HEK293 (cell line): ENCODE measurements around the gene EIF3L.

Experiments
- CTCF ChIA-PET: fragments of 350-600 bp; formaldehyde crosslinking; extraction: SDS; loops from one replicate; lab custom pipeline; 2021; ENCODE audit warnings: antibody characterized with exemption; lab: Yijun Ruan, JAX
- POLR2A ChIA-PET: fragments of 300-600 bp; formaldehyde crosslinking; extraction: SDS; loops from one replicate; lab custom pipeline; 2020; ENCODE audit warnings: antibody characterized with exemption, inconsistent platforms; lab: Yijun Ruan, JAX
- H3K27ac ChIP-seq: fragments of 200-500 bp; sonication (Bioruptor generic); 2 replicates; pipeline ENCODE4 v1.5.1; 2014; ENCODE audit warnings: low read depth, low read length, control low read depth, inconsistent platforms; ENCODE audit errors: extremely low read depth
- H3K36me3 ChIP-seq, 2 experiments: fragments of 200-500 bp in 1 of 2; sonication (Bioruptor generic) in 1 of 2; 1 replicate in 1 of 2; 2 replicates in 1 of 2; pipeline ENCODE4 v1.5.1; 2014 to 2017; ENCODE audit warnings: inconsistent platforms in 2 of 2, low read length in 2 of 2; ENCODE audit not compliant: control insufficient read depth in 2 of 2, insufficient read depth in 1 of 2
- H3K4me1 ChIP-seq: fragments of 200-500 bp; sonication (Bioruptor generic); 2 replicates; pipeline ENCODE4 v1.5.1; 2014; ENCODE audit warnings: mild to moderate bottlenecking, low read length, inconsistent platforms; ENCODE audit not compliant: control insufficient read depth, insufficient read depth
- H3K4me3 ChIP-seq: 2 replicates; pipeline ENCODE4 v1.5.1; 2011; ENCODE audit warnings: low read depth, mild to moderate bottlenecking, control low read depth, low read length, moderate library complexity
- H3K9me3 ChIP-seq: fragments of 200-500 bp; sonication (Bioruptor generic); 2 replicates; pipeline ENCODE4 v1.5.1; 2014; ENCODE audit warnings: low read depth, low read length, inconsistent platforms; ENCODE audit not compliant: control insufficient read depth, insufficient read depth
- EGR2 ChIP-seq: fragments of 450-650 bp; formaldehyde crosslinking; IDR thresholded peaks from 2 replicates; pipeline ENCODE4 v1.5.1; 2016; ENCODE audit warnings: low read depth, missing biosample characterization, missing genetic modification characterization
- HOXC10 ChIP-seq: sonication (generic); formaldehyde crosslinking; IDR thresholded peaks from 2 replicates; pipeline ENCODE4 v1.8.1; 2023; ENCODE audit warnings: mild to moderate bottlenecking, missing genetic modification reagents
- SCRT1 ChIP-seq: fragments of 450-650 bp; formaldehyde crosslinking; IDR thresholded peaks from 2 replicates; pipeline ENCODE4 v1.5.1; 2016; ENCODE audit warnings: missing biosample characterization, missing genetic modification characterization, borderline replicate concordance
- SCRT2 ChIP-seq: fragments of 450-650 bp; formaldehyde crosslinking; IDR thresholded peaks from 2 replicates; pipeline ENCODE4 v1.5.1; 2016; ENCODE audit warnings: missing biosample characterization, missing genetic modification characterization
- ZFHX2 ChIP-seq: fragments of 450-650 bp; formaldehyde crosslinking; conservative IDR thresholded peaks from 2 replicates; pipeline ENCODE4 v1.5.1; 2016; ENCODE audit warnings: missing biosample characterization, missing genetic modification characterization
- ZFP69B ChIP-seq: fragments of 450-650 bp; formaldehyde crosslinking; IDR thresholded peaks from 2 replicates; pipeline ENCODE4 v1.5.1; 2016; ENCODE audit warnings: missing biosample characterization, missing genetic modification characterization
- ZNF10 ChIP-seq: fragments of 450-650 bp; formaldehyde crosslinking; IDR thresholded peaks from 2 replicates; pipeline ENCODE4 v1.5.1; 2017; ENCODE audit warnings: missing biosample characterization, missing genetic modification characterization
- ZNF140 ChIP-seq: fragments of 450-650 bp; formaldehyde crosslinking; IDR thresholded peaks from 2 replicates; pipeline ENCODE4 v1.5.1; 2016; ENCODE audit warnings: missing biosample characterization, missing genetic modification characterization
- ZNF202 ChIP-seq: fragments of 450-650 bp; formaldehyde crosslinking; IDR thresholded peaks from 2 replicates; pipeline ENCODE4 v1.5.1; 2016; ENCODE audit warnings: missing biosample characterization, missing genetic modification characterization, borderline replicate concordance
- ZNF341 ChIP-seq: fragments of 450-650 bp; formaldehyde crosslinking; IDR thresholded peaks from 2 replicates; pipeline ENCODE4; 2016; ENCODE audit warnings: low read depth, missing biosample characterization, missing genetic modification characterization
- ZNF521 ChIP-seq: fragments of 450-650 bp; formaldehyde crosslinking; IDR thresholded peaks from 2 replicates; pipeline ENCODE4 v1.5.1; 2017; ENCODE audit warnings: missing biosample characterization, mild to moderate bottlenecking, missing genetic modification characterization
- ZNF529 ChIP-seq: fragments of 450-650 bp; formaldehyde crosslinking; IDR thresholded peaks from 2 replicates; pipeline ENCODE4 v1.5.1; 2017; ENCODE audit warnings: missing genetic modification characterization, missing biosample characterization; ENCODE audit not compliant: insufficient replicate concordance
- ZNF654 ChIP-seq: fragments of 450-650 bp; formaldehyde crosslinking; IDR thresholded peaks from 2 replicates; pipeline ENCODE4 v1.5.1; 2016; ENCODE audit warnings: low read depth, missing biosample characterization, missing genetic modification characterization
- ZNF707 ChIP-seq: fragments of 450-650 bp; formaldehyde crosslinking; IDR thresholded peaks from 2 replicates; pipeline ENCODE4 v1.5.1; 2016; ENCODE audit warnings: missing biosample characterization, missing genetic modification characterization
- ZNF76 ChIP-seq: fragments of 450-650 bp; formaldehyde crosslinking; IDR thresholded peaks from 2 replicates; pipeline ENCODE4; 2016; ENCODE audit warnings: low read depth, missing biosample characterization, missing genetic modification characterization, borderline replicate concordance
- ZNF776 ChIP-seq: fragments of 450-650 bp; formaldehyde crosslinking; IDR thresholded peaks from 2 replicates; pipeline ENCODE4 v1.5.0; 2017; ENCODE audit warnings: missing biosample characterization, missing genetic modification characterization, borderline replicate concordance
- TF ChIP-seq, protein P1 (sequence below): fragments of 450-650 bp; formaldehyde crosslinking; IDR thresholded peaks from 2 replicates; pipeline ENCODE4 v1.5.1; 2016; ENCODE audit warnings: missing biosample characterization, missing genetic modification characterization
- TF ChIP-seq, protein P2 (sequence below): fragments of 450-650 bp; formaldehyde crosslinking; IDR thresholded peaks from 2 replicates; pipeline ENCODE4 v1.5.1; 2016; ENCODE audit warnings: missing biosample characterization, missing genetic modification characterization, borderline replicate concordance
- TF ChIP-seq, protein P3 (sequence below): fragments of 450-650 bp; formaldehyde crosslinking; IDR thresholded peaks from 2 replicates; pipeline ENCODE4 v1.5.1; 2016; ENCODE audit warnings: missing biosample characterization, missing genetic modification characterization

The EIF3L gene

DNA sequence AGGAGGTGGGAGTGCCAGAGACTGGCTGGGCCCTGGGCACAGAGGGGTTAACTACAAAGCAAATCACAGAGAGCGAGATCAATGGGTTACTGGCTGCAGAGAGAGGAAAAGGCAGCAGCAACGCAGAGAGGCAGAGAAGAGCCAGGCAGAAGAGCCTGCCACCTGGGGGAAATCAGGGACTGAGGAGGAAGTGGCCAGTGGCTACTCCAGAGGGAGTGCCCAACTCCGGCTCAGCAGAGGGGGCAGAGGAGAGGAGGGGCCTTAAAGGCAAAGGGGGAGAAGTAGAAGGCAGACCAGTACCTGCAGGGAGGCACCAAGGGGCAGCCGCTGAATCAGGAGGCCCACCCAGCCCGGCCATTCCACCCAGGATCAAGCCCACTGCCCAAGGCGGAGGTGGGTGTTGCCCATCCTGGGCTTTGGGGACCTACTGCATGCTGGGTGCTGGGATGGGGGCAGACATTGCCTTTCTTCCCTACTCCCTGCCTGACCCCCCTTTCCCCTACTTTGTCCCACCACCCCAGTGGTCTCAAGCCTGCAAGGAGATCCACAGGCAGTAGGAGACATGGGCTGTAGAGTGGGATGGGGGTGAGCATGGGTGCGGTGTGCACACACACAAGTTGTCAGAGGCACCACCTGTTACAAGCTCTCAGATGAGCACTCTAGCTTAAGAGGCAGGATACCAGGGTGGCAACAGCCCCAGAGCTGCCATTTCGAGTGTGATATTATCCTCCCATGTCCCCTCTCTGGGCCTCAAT lies 27.0 kb upstream of the EIF3L start:
- POLR2A ChIA-PET, result interaction anchor here (0.6 to 1.1 kb wide), 2 partner anchors 22 to 41 kb away, joined by 4 read pairs; partner anchors contain the start of gene ANKRD54
- Histone ChIP-seq H3K27ac (no peak overlapping the region), H3K4me3 (no peak overlapping the region), H3K4me1 (peaks cover 3% of the 10 kb centered on the region; the same call in 1 of the 2 replicates), H3K9me3 (no peaks in the 10 kb centered on the region), H3K36me3 (no peaks in the 10 kb centered on the region; a peak in 1 of 3 replicates)
- TF ChIP-seq, protein P1, sequence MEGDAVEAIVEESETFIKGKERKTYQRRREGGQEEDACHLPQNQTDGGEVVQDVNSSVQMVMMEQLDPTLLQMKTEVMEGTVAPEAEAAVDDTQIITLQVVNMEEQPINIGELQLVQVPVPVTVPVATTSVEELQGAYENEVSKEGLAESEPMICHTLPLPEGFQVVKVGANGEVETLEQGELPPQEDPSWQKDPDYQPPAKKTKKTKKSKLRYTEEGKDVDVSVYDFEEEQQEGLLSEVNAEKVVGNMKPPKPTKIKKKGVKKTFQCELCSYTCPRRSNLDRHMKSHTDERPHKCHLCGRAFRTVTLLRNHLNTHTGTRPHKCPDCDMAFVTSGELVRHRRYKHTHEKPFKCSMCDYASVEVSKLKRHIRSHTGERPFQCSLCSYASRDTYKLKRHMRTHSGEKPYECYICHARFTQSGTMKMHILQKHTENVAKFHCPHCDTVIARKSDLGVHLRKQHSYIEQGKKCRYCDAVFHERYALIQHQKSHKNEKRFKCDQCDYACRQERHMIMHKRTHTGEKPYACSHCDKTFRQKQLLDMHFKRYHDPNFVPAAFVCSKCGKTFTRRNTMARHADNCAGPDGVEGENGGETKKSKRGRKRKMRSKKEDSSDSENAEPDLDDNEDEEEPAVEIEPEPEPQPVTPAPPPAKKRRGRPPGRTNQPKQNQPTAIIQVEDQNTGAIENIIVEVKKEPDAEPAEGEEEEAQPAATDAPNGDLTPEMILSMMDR (tag by site-specific recombination), result peak; percentile 24; the same call in 1 of the 2 replicates
- TF ChIP-seq SCRT2 (tag by site-specific recombination) (peak; percentile 91), ZNF707 (tag by site-specific recombination) (no peak), ZNF521 (tag by site-specific recombination) (no peak), HOXC10 (CRISPR knock-in tag) (no peak), ZNF10 (tag by site-specific recombination) (no peak), SCRT1 (tag by site-specific recombination) (peak; percentile 90), ZNF140 (tag by site-specific recombination) (no peak), ZNF76 (tag by site-specific recombination) (no peak), ZFP69B (tag by site-specific recombination) (no peak), ZNF202 (tag by site-specific recombination) (no peak), ZNF341 (tag by site-specific recombination) (peak; percentile 84)
- TF ChIP-seq, protein P2, sequence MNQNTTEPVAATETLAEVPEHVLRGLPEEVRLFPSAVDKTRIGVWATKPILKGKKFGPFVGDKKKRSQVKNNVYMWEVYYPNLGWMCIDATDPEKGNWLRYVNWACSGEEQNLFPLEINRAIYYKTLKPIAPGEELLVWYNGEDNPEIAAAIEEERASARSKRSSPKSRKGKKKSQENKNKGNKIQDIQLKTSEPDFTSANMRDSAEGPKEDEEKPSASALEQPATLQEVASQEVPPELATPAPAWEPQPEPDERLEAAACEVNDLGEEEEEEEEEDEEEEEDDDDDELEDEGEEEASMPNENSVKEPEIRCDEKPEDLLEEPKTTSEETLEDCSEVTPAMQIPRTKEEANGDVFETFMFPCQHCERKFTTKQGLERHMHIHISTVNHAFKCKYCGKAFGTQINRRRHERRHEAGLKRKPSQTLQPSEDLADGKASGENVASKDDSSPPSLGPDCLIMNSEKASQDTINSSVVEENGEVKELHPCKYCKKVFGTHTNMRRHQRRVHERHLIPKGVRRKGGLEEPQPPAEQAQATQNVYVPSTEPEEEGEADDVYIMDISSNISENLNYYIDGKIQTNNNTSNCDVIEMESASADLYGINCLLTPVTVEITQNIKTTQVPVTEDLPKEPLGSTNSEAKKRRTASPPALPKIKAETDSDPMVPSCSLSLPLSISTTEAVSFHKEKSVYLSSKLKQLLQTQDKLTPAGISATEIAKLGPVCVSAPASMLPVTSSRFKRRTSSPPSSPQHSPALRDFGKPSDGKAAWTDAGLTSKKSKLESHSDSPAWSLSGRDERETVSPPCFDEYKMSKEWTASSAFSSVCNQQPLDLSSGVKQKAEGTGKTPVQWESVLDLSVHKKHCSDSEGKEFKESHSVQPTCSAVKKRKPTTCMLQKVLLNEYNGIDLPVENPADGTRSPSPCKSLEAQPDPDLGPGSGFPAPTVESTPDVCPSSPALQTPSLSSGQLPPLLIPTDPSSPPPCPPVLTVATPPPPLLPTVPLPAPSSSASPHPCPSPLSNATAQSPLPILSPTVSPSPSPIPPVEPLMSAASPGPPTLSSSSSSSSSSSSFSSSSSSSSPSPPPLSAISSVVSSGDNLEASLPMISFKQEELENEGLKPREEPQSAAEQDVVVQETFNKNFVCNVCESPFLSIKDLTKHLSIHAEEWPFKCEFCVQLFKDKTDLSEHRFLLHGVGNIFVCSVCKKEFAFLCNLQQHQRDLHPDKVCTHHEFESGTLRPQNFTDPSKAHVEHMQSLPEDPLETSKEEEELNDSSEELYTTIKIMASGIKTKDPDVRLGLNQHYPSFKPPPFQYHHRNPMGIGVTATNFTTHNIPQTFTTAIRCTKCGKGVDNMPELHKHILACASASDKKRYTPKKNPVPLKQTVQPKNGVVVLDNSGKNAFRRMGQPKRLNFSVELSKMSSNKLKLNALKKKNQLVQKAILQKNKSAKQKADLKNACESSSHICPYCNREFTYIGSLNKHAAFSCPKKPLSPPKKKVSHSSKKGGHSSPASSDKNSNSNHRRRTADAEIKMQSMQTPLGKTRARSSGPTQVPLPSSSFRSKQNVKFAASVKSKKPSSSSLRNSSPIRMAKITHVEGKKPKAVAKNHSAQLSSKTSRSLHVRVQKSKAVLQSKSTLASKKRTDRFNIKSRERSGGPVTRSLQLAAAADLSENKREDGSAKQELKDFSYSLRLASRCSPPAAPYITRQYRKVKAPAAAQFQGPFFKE (tag by site-specific recombination), result no peak
- CTCF ChIA-PET, result interaction anchor here (1.2 kb wide), 1 partner anchor 41 kb away, joined by 6 read pairs; no protein-coding TSS in a partner anchor

DNA sequence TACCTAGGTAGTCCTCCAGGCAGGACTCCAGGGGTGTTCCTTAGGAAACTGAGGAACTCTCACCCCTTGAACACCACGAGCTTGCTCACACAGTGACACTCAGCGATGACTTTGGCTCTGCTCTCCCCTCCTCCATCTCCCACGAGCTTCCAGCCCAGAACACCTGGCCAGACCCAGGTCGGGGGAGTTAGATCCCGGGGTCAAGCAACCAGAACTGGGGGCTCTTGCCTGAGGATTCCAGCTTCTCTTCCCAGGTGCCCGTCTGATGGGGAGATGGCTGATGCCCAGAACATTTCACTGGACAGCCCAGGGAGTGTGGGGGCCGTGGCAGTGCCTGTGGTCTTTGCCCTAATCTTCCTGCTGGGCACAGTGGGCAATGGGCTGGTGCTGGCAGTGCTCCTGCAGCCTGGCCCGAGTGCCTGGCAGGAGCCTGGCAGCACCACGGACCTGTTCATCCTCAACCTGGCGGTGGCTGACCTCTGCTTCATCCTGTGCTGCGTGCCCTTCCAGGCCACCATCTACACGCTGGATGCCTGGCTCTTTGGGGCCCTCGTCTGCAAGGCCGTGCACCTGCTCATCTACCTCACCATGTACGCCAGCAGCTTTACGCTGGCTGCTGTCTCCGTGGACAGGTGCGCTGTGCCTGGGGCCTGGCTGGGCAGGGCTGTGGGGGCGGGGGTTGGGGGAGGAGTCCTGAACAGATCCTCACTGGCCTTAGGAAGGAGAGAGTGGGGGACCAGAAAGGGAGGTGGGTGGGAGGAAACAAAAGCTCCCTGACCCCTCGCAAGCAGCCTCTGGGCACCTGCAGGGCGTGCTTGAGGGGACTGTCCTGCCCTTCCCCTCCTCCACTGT lies 25.9 kb upstream of the EIF3L start, which contains the start of gene GALR3:
GALR3 (plus strand) TSS at position 249 of the 852 bp plus-strand sequence; CDS start at position 274, 25 bp downstream.
- ChIA-PET POLR2A (interaction anchor here (0.6 to 1.3 kb wide), 5 partner anchors 16 to 119 kb away, joined by 3 to 12 read pairs (median 4); partner anchors contain the start of genes ANKRD54 and GCAT), CTCF (interaction anchor here (0.6 to 1.2 kb wide), 3 partner anchors 21 to 40 kb away, joined by 3 to 6 read pairs (median 4); no protein-coding TSS in a partner anchor)
- TF ChIP-seq ZNF341 (tag by site-specific recombination) (no peak), ZNF776 (no peak), ZNF529 (no peak), ZFHX2 (0 out of 2 replicates have a peak, but pooled peaks have one; percentile 15), ZNF654 (tag by site-specific recombination) (no peak), EGR2 (peak; percentile 55; the same call in 1 of the 2 replicates)
- TF ChIP-seq, protein P3, sequence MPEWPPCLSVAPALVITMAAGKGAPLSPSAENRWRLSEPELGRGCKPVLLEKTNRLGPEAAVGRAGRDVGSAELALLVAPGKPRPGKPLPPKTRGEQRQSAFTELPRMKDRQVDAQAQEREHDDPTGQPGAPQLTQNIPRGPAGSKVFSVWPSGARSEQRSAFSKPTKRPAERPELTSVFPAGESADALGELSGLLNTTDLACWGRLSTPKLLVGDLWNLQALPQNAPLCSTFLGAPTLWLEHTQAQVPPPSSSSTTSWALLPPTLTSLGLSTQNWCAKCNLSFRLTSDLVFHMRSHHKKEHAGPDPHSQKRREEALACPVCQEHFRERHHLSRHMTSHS, result no peak
- Histone ChIP-seq H3K36me3 (peaks cover 0 to 4% of the 10 kb centered on the region in 2 experiments; a peak in 2 of 3 replicates), H3K27ac (no peak within 1 kb of the TSS), H3K4me1 (no peaks in the 10 kb centered on the region), H3K9me3 (no peaks in the 10 kb centered on the region), H3K4me3 (no peak within 1 kb of the TSS)
